GM19467 (cell line): ENCODE data around the gene METTL25B.

ENCODE experiments used
- ATAC-seq: cut with Tn5 transposase; IDR thresholded peaks from one replicate; pipeline ENCODE4 v1.9.1; 2021; ENCODE audit warnings: mild to moderate bottlenecking, moderate library complexity; ENCODE audit not compliant: unreplicated experiment

The METTL25B gene

GRCh38 chr1:156725683-156726280 lies 2.5 kb upstream of the METTL25B start:
- peak; percentile 35 for ATAC-seq

GRCh38 chr1:156726549-156727226 lies 1.6 kb upstream of the METTL25B start:
- no peak for ATAC-seq

- ATAC-seq, result no peak
Observed at GRCh38 chr1:156727492-156727891, 777 bp upstream of the METTL25B start.

- ATAC-seq, result peak; percentile 77
Observed at GRCh38 chr1:156728599-156729462, 562 bp downstream of the METTL25B start, which contains the start of gene ISG20L2. Gene ISG20L2 (minus strand): TSS chr1:156728766. CDS start chr1:156727652, 1,114 bp downstream.

GRCh38 chr1:156733989-156734584 lies 5.8 kb downstream of the METTL25B start:
- ATAC-seq, result no peak

- ATAC-seq, result no peak
Observed at GRCh38 chr1:156738407-156738806, 10.1 kb downstream of the METTL25B start.

GRCh38 chr1:156738916-156739315 lies 10.6 kb downstream of the METTL25B start:
- no peak for ATAC-seq

GRCh38 chr1:156740237-156740740 lies 12.0 kb downstream of the METTL25B start:
- ATAC-seq, result peak; percentile 1

GRCh38 chr1:156740741-156741480 lies 12.6 kb downstream of the METTL25B start, which contains the start of gene MRPL24:
Gene MRPL24 (minus strand): TSS chr1:156741088. CDS start chr1:156738704, 2,384 bp downstream.
- peak; percentile 86 for ATAC-seq

GRCh38 chr1:156741481-156741983 lies 13.3 kb downstream of the METTL25B start:
- ATAC-seq, result no peak

GRCh38 chr1:156742017-156742416 lies 13.7 kb downstream of the METTL25B start:
- no peak for ATAC-seq

- ATAC-seq, result no peak
Observed at GRCh38 chr1:156742801-156743200, 14.5 kb downstream of the METTL25B start.

- ATAC-seq, result no peak
Observed at GRCh38 chr1:156743367-156744302, 15.4 kb downstream of the METTL25B start.

GRCh38 chr1:156744344-156744743 lies 16.1 kb downstream of the METTL25B start:
- no peak for ATAC-seq

- no peak for ATAC-seq
Observed at GRCh38 chr1:156744786-156745419, 16.6 kb downstream of the METTL25B start.

GRCh38 chr1:156745881-156746280 lies 17.6 kb downstream of the METTL25B start:
- ATAC-seq, result no peak

GRCh38 chr1:156746406-156746727 lies 18.1 kb downstream of the METTL25B start:
- no peak for ATAC-seq
